SK-N-SH treated with all-trans-retinoic acid at 6 μM for 48 hours (cell line): ENCODE measurements around the gene LDB2.

ENCODE experiments used
- ATAC-seq: fragments of 200-7000 bp; cut with Tn5 transposase; 3 replicates; pipeline ENCODE4 v1.9.1; 2020; ENCODE audit warnings: mild to moderate bottlenecking, moderate library complexity
- ARNTL ChIP-seq: fragments of 450-650 bp; formaldehyde crosslinking; IDR thresholded peaks from 2 replicates; pipeline ENCODE4 v1.5.0; 2020; ENCODE audit warnings: low read depth, mild to moderate bottlenecking, moderate library complexity, borderline replicate concordance
- BACH2 ChIP-seq: fragments of 250-450 bp; sonication (Bioruptor Pico); IDR thresholded peaks from 2 replicates; pipeline ENCODE4 v1.9.0; 2021; ENCODE audit warnings: mild to moderate bottlenecking, borderline replicate concordance
- CSDC2 ChIP-seq: fragments of 250-450 bp; sonication (Bioruptor Pico); IDR thresholded peaks from 2 replicates; pipeline ENCODE4 v1.5.0; 2020; ENCODE audit warnings: mild to moderate bottlenecking, moderate library complexity
- ESRRG ChIP-seq: fragments of 250-450 bp; sonication (Bioruptor Pico); IDR thresholded peaks from 2 replicates; pipeline ENCODE4 v1.6.1; 2021; ENCODE audit warnings: mild to moderate bottlenecking
- GLIS3 ChIP-seq: fragments of 250-450 bp; sonication (Bioruptor Pico); IDR thresholded peaks from 2 replicates; pipeline ENCODE4 v1.5.0; 2020; ENCODE audit warnings: mild to moderate bottlenecking, moderate library complexity
- ISL1 ChIP-seq: fragments of 250-450 bp; sonication (Bioruptor Pico); IDR thresholded peaks from 2 replicates; pipeline ENCODE4 v2.1.2; 2022; ENCODE audit warnings: mild to moderate bottlenecking, moderate library complexity
- OSR1 ChIP-seq: fragments of 250-450 bp; sonication (Bioruptor Pico); IDR thresholded peaks from 2 replicates; pipeline ENCODE4 v1.8.0; 2022; ENCODE audit warnings: moderate library complexity, mild to moderate bottlenecking, inconsistent platforms
- PPARA ChIP-seq: fragments of 250-450 bp; sonication (Bioruptor Pico); IDR thresholded peaks from 2 replicates; pipeline ENCODE4 v1.5.0; 2020; ENCODE audit warnings: mild to moderate bottlenecking, borderline replicate concordance
- RARB ChIP-seq: fragments of 250-450 bp; sonication (Bioruptor Pico); IDR thresholded peaks from 2 replicates; pipeline ENCODE4 v1.8.0; 2021; ENCODE audit warnings: mild to moderate bottlenecking, moderate library complexity
- SNAI2 ChIP-seq: fragments of 250-450 bp; sonication (Bioruptor Pico); IDR thresholded peaks from 2 replicates; pipeline ENCODE4 v1.5.0; 2020; ENCODE audit warnings: mild to moderate bottlenecking, moderate library complexity
- TCF4 ChIP-seq: fragments of 250-450 bp; sonication (Bioruptor Pico); IDR thresholded peaks from 2 replicates; pipeline ENCODE4 v1.8.0; 2021; ENCODE audit warnings: mild to moderate bottlenecking, moderate library complexity, borderline replicate concordance
- TOX ChIP-seq: fragments of 250-450 bp; sonication (Bioruptor Pico); IDR thresholded peaks from 2 replicates; pipeline ENCODE4 v1.8.0; 2021; ENCODE audit warnings: mild to moderate bottlenecking, moderate library complexity, borderline replicate concordance
- ZC3H10 ChIP-seq: fragments of 250-450 bp; sonication (Bioruptor Pico); IDR thresholded peaks from 2 replicates; pipeline ENCODE4 v1.5.1; 2021; ENCODE audit warnings: mild to moderate bottlenecking, moderate library complexity
- ZFP3 ChIP-seq: fragments of 250-450 bp; sonication (Bioruptor Pico); IDR thresholded peaks from 2 replicates; pipeline ENCODE4 v1.5.0; 2020; ENCODE audit warnings: mild to moderate bottlenecking, moderate library complexity
- ZFP30 ChIP-seq: fragments of 450-650 bp; formaldehyde crosslinking; IDR thresholded peaks from 2 replicates; pipeline ENCODE4 v1.5.0; 2022; ENCODE audit warnings: mild to moderate bottlenecking, moderate library complexity
- ZNF565 ChIP-seq: fragments of 450-650 bp; formaldehyde crosslinking; conservative IDR thresholded peaks from 2 replicates; pipeline ENCODE4 v1.5.0; 2020; ENCODE audit warnings: low read depth, mild to moderate bottlenecking, moderate library complexity
- ZNF70 ChIP-seq: fragments of 450-650 bp; formaldehyde crosslinking; IDR thresholded peaks from 2 replicates; pipeline ENCODE4 v1.5.0; 2020; ENCODE audit warnings: mild to moderate bottlenecking, moderate library complexity
- ZNF8 ChIP-seq: fragments of 450-650 bp; formaldehyde crosslinking; IDR thresholded peaks from 2 replicates; pipeline ENCODE4 v1.5.0; 2020; ENCODE audit warnings: mild to moderate bottlenecking, moderate library complexity
- TF ChIP-seq, protein P1 (sequence below): fragments of 250-450 bp; sonication (Bioruptor Pico); IDR thresholded peaks from 2 replicates; pipeline ENCODE4 v1.8.0; 2020; ENCODE audit warnings: mild to moderate bottlenecking, moderate library complexity, borderline replicate concordance
- TF ChIP-seq, protein P2 (sequence below): fragments of 250-450 bp; sonication (Bioruptor Pico); IDR thresholded peaks from 2 replicates; pipeline ENCODE4 v1.5.0; 2020; ENCODE audit warnings: mild to moderate bottlenecking, moderate library complexity
- TF ChIP-seq, protein P3 (sequence below): fragments of 250-450 bp; sonication (Bioruptor Pico); IDR thresholded peaks from 2 replicates; pipeline ENCODE4 v1.8.0; 2021; ENCODE audit warnings: low read depth, mild to moderate bottlenecking, moderate library complexity, borderline replicate concordance
- TF ChIP-seq, protein P4 (sequence below): fragments of 250-450 bp; sonication (Bioruptor Pico); IDR thresholded peaks from 2 replicates; pipeline ENCODE4 v1.5.1; 2021; ENCODE audit warnings: mild to moderate bottlenecking, moderate library complexity
- TF ChIP-seq, protein P5 (sequence below): fragments of 250-450 bp; sonication (Bioruptor Pico); IDR thresholded peaks from 2 replicates; pipeline ENCODE4 v1.5.1; 2020; ENCODE audit warnings: low read depth, mild to moderate bottlenecking, moderate library complexity

The LDB2 gene

DNA sequence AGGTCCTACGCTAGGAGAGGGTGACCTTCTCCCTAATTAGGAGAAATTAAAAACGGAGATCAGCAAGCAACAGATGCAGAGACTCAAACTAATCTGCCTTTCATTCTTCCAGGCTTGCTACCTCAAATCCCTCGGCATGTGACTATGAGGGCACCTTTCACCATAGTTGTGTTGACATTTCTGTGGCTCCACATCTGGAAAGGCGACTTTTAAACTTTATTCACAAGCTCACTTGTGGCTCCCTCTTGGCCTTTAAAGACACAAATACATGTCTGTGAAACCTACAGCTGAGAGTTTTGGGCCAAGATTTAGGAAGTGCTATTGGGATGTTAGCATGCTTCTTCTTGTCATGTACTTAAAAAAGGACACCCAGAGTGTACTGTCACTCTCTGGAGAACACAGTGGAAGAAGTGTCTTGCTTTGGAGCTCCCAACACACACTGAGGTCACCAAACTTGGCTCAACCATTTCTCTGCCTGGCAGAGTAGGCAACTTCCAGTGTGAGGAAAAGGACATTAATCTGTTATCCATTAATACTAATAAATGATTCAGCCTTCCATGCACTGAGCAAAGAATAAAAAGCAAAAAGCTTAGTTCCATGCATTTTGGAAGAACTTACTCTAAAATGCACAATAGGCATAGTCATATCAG, 60.1 kb downstream of the LDB2 start:
- TF ChIP-seq ARNTL (CRISPR knock-in tag) (no peak), TCF4 (CRISPR knock-in tag) (no peak), ZNF565 (CRISPR knock-in tag) (no peak), PPARA (no peak), ISL1 (no peak), ESRRG (no peak), RARB (CRISPR knock-in tag) (no peak), GLIS3 (CRISPR knock-in tag) (no peak), ZFP30 (CRISPR knock-in tag) (no peak), ZNF70 (CRISPR knock-in tag) (no peak), ZNF8 (CRISPR knock-in tag) (no peak), SNAI2 (CRISPR knock-in tag) (no peak), ZC3H10 (CRISPR knock-in tag) (no peak), OSR1 (no peak), CSDC2 (CRISPR knock-in tag) (no peak), BACH2 (CRISPR knock-in tag) (no peak)
- TF ChIP-seq, protein P1, sequence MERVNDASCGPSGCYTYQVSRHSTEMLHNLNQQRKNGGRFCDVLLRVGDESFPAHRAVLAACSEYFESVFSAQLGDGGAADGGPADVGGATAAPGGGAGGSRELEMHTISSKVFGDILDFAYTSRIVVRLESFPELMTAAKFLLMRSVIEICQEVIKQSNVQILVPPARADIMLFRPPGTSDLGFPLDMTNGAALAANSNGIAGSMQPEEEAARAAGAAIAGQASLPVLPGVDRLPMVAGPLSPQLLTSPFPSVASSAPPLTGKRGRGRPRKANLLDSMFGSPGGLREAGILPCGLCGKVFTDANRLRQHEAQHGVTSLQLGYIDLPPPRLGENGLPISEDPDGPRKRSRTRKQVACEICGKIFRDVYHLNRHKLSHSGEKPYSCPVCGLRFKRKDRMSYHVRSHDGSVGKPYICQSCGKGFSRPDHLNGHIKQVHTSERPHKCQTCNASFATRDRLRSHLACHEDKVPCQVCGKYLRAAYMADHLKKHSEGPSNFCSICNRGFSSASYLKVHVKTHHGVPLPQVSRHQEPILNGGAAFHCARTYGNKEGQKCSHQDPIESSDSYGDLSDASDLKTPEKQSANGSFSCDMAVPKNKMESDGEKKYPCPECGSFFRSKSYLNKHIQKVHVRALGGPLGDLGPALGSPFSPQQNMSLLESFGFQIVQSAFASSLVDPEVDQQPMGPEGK (CRISPR knock-in tag), result no peak
- TF ChIP-seq, protein P2, sequence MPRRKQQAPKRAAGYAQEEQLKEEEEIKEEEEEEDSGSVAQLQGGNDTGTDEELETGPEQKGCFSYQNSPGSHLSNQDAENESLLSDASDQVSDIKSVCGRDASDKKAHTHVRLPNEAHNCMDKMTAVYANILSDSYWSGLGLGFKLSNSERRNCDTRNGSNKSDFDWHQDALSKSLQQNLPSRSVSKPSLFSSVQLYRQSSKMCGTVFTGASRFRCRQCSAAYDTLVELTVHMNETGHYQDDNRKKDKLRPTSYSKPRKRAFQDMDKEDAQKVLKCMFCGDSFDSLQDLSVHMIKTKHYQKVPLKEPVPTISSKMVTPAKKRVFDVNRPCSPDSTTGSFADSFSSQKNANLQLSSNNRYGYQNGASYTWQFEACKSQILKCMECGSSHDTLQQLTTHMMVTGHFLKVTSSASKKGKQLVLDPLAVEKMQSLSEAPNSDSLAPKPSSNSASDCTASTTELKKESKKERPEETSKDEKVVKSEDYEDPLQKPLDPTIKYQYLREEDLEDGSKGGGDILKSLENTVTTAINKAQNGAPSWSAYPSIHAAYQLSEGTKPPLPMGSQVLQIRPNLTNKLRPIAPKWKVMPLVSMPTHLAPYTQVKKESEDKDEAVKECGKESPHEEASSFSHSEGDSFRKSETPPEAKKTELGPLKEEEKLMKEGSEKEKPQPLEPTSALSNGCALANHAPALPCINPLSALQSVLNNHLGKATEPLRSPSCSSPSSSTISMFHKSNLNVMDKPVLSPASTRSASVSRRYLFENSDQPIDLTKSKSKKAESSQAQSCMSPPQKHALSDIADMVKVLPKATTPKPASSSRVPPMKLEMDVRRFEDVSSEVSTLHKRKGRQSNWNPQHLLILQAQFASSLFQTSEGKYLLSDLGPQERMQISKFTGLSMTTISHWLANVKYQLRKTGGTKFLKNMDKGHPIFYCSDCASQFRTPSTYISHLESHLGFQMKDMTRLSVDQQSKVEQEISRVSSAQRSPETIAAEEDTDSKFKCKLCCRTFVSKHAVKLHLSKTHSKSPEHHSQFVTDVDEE (CRISPR knock-in tag), result no peak
- TF ChIP-seq, protein P3, sequence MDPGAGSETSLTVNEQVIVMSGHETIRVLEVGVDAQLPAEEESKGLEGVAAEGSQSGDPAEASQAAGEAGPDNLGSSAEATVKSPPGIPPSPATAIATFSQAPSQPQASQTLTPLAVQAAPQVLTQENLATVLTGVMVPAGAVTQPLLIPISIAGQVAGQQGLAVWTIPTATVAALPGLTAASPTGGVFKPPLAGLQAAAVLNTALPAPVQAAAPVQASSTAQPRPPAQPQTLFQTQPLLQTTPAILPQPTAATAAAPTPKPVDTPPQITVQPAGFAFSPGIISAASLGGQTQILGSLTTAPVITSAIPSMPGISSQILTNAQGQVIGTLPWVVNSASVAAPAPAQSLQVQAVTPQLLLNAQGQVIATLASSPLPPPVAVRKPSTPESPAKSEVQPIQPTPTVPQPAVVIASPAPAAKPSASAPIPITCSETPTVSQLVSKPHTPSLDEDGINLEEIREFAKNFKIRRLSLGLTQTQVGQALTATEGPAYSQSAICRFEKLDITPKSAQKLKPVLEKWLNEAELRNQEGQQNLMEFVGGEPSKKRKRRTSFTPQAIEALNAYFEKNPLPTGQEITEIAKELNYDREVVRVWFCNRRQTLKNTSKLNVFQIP (CRISPR knock-in tag), result no peak
- TF ChIP-seq, protein P4, sequence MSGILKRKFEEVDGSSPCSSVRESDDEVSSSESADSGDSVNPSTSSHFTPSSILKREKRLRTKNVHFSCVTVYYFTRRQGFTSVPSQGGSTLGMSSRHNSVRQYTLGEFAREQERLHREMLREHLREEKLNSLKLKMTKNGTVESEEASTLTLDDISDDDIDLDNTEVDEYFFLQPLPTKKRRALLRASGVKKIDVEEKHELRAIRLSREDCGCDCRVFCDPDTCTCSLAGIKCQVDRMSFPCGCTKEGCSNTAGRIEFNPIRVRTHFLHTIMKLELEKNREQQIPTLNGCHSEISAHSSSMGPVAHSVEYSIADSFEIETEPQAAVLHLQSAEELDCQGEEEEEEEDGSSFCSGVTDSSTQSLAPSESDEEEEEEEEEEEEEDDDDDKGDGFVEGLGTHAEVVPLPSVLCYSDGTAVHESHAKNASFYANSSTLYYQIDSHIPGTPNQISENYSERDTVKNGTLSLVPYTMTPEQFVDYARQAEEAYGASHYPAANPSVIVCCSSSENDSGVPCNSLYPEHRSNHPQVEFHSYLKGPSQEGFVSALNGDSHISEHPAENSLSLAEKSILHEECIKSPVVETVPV, result no peak
- TF ChIP-seq, all 23 proteins: peak for 0

DNA sequence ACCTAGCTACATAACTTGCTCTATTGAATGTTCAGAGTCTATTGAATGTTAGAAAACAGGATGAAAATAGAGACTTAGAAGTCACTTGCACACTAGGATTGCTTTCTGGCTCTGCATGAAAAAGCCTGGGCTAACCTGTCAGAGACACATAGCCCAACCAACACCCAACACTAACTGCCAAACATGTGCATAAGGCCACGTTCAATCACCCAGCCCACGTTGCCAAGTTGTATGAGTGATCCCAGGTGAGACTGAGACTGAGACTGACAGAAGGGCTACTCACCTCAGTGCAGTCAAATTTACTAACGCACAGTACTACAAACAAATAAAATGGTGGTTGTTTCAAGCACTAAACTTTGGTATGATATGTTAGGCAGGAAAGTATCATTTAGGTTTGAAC, 61.0 kb downstream of the LDB2 start:
- ATAC-seq, result no peak
- TF ChIP-seq, protein P5, sequence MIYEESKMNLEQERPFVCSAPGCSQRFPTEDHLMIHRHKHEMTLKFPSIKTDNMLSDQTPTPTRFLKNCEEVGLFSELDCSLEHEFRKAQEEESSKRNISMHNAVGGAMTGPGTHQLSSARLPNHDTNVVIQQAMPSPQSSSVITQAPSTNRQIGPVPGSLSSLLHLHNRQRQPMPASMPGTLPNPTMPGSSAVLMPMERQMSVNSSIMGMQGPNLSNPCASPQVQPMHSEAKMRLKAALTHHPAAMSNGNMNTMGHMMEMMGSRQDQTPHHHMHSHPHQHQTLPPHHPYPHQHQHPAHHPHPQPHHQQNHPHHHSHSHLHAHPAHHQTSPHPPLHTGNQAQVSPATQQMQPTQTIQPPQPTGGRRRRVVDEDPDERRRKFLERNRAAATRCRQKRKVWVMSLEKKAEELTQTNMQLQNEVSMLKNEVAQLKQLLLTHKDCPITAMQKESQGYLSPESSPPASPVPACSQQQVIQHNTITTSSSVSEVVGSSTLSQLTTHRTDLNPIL (CRISPR knock-in tag), result no peak
- no peak for TF ChIP-seq RARB (CRISPR knock-in tag)
- no peak for TF ChIP-seq ISL1
- TF ChIP-seq, protein P2 (CRISPR knock-in tag), result no peak
- TF ChIP-seq TOX (CRISPR knock-in tag), result no peak
- TF ChIP-seq SNAI2 (CRISPR knock-in tag), result no peak
- TF ChIP-seq, protein P1 (CRISPR knock-in tag), result no peak
- no peak for TF ChIP-seq ZNF565 (CRISPR knock-in tag)
- TF ChIP-seq ESRRG, result no peak
- no peak for TF ChIP-seq ZNF70 (CRISPR knock-in tag)
- TF ChIP-seq OSR1, result no peak
- TF ChIP-seq CSDC2 (CRISPR knock-in tag), result no peak
- TF ChIP-seq, protein P4, result no peak
- TF ChIP-seq BACH2 (CRISPR knock-in tag), result no peak
- TF ChIP-seq GLIS3 (CRISPR knock-in tag), result no peak
- TF ChIP-seq ZFP3 (CRISPR knock-in tag), result no peak
- no peak for TF ChIP-seq ARNTL (CRISPR knock-in tag)
- TF ChIP-seq ZNF8 (CRISPR knock-in tag), result no peak

More for the DNA sequence above, 60.1 kb downstream of the LDB2 start:
- ATAC-seq, result no peak
